ENCODE results near the gene VDR. TPM values are rescaled to one million over a fixed set of nuclear protein-coding genes. Genes with fewer than 3 reads are reported as not detected.

The VDR gene
- total RNA-seq, 4 donors from 2014 or later = 62.3 to 191 (median 117) TPM

- intact Hi-C loops (cut with DNase I; ENCODE audit: low total_unique reads) = no loop called here
- peak; percentile 44 for DNase-seq
- TF ChIP-seq POLR2AphosphoS5 (IDR thresholded peaks at IDR 0.05) (no peak), POLR2A (IDR thresholded peaks at IDR 0.05) (no peak), EP300 (IDR thresholded peaks at IDR 0.05; ENCODE audit: low read depth) (no peak)
- TF ChIP-seq, protein P1, sequence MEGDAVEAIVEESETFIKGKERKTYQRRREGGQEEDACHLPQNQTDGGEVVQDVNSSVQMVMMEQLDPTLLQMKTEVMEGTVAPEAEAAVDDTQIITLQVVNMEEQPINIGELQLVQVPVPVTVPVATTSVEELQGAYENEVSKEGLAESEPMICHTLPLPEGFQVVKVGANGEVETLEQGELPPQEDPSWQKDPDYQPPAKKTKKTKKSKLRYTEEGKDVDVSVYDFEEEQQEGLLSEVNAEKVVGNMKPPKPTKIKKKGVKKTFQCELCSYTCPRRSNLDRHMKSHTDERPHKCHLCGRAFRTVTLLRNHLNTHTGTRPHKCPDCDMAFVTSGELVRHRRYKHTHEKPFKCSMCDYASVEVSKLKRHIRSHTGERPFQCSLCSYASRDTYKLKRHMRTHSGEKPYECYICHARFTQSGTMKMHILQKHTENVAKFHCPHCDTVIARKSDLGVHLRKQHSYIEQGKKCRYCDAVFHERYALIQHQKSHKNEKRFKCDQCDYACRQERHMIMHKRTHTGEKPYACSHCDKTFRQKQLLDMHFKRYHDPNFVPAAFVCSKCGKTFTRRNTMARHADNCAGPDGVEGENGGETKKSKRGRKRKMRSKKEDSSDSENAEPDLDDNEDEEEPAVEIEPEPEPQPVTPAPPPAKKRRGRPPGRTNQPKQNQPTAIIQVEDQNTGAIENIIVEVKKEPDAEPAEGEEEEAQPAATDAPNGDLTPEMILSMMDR (IDR thresholded peaks at IDR 0.05) = peak in 4 of 5 experiments; percentile 28 to 38 (median 32)
Measured at GRCh38 chr12:47797441-47797840, 107.4 kb downstream of the VDR start.

DNA sequence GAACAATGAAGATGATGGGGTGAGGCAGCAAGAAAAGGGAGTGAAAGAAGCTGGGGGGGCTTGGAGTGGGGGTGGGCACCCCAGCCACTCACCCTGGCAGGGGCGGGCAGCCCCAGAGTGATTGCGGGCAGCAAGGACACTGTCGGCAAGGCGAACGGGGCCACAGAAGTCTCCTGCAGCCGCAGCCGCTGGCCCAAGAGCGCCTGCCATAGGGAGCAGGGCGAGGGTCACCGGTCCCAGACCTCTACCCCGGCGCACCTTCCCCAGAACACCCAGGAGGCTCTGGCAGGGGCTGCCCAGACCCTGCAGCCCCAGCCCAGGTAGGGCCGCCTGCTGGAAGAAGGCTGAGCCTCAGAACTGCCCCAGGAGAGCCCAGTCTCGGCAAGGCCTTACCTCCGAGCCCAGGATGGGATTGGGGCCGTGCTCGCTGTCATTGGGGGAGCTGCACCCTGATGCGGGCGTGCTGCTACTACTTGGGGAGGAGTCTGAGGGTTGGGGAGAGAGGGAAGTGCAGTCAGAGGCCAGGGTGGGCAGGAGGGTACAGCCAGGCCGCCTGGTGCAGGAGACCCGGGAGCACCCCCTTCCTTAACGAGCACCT is 108.9 kb downstream of the VDR start:
- Histone ChIP-seq H3K4me3 (no peak overlapping the region), H3K9me3 (no peaks in the 10 kb centered on the region), H3K4me1 (peaks cover 14 to 19% (median 17%) of the 10 kb centered on the region in 4 donors), H3K27ac (no peak overlapping the region), H3K27me3 (no peaks in the 10 kb centered on the region), H3K36me3 (peaks cover 0 to 27% (median 10%) of the 10 kb centered on the region in 4 donors)
- 94 to 97% methylated on average over 5 to 21 of the region's 22 CpGs for WGBS, 2 donors (ENCODE audit: low coverage in 1 of 2)
- no peak for DNase-seq
- TF ChIP-seq POLR2A (IDR thresholded peaks at IDR 0.05) = no peak
- TF ChIP-seq, protein P1 (IDR thresholded peaks at IDR 0.05) = no peak
- no peak for TF ChIP-seq POLR2AphosphoS5 (IDR thresholded peaks at IDR 0.05)
- TF ChIP-seq EP300 (IDR thresholded peaks at IDR 0.05; ENCODE audit: low read depth) = no peak
- in situ Hi-C loops (cut with MboI; ENCODE audit: low pct_ligation_motif_present in 1 of 4, low pct_unique_long_range_greater_than_20kb in 1 of 4, low sequenced_read_pairs in 3 of 4) = no loop called here
- intact Hi-C loops (cut with DNase I; ENCODE audit: low total_unique reads) = no loop called here

More at GRCh38 chr12:47797441-47797840, 107.4 kb downstream of the VDR start:
- Histone ChIP-seq H3K9me3 (no peaks in the 10 kb centered on the region), H3K36me3 (peaks cover 0 to 21% (median 6%) of the 10 kb centered on the region in 4 donors), H3K27ac (no peak overlapping the region), H3K4me3 (no peak overlapping the region), H3K4me1 (peaks cover 29 to 34% (median 32%) of the 10 kb centered on the region in 4 donors), H3K27me3 (no peaks in the 10 kb centered on the region)
- in situ Hi-C loops (cut with MboI; ENCODE audit: low pct_ligation_motif_present in 1 of 4, low pct_unique_long_range_greater_than_20kb in 1 of 4, low sequenced_read_pairs in 3 of 4) = no loop called here
- WGBS, 2 donors (ENCODE audit: low coverage in 1 of 2) = 83 to 84% methylated on average over 1 to 10 of the region's 10 CpGs

DNA sequence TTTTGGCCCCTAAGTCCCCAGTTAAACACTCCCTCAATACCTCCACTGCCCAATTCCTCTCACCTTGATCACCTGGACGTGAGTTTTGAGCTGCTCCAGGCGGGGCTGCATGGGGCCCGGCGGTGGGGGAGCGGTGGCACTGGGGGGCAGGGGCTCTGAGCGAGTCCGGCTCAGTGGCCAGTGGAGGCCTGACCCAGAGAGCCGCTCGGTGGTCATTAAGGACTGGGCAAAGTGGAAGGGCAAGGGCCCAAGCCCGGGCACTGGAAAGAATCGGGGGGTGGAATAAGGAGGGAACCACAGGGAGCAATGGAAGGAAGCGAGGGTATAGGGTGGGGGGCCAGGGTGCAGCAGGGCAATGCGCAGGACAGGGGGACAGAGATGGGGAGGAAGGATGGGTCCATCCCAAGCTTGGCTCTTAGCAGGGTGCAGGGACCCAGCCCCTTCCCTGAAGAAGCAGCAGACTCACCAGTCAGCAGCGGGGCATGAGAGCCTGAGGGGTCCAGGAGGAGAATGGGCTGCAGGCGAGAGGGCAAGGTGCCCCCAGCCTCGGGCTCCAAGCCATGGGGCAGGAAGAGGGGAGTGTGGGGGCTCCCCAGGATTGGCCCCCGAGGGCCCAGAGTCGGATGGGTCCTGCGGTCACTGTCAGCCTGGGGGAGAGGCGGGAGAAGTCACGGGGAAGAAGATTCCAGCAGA is 109.5 kb downstream of the VDR start:
- Histone ChIP-seq H3K27me3 (no peaks in the 10 kb centered on the region), H3K36me3 (peaks cover 0 to 29% (median 11%) of the 10 kb centered on the region in 4 donors), H3K27ac (no peak overlapping the region), H3K4me1 (peaks cover 9 to 14% (median 12%) of the 10 kb centered on the region in 4 donors), H3K9me3 (no peaks in the 10 kb centered on the region), H3K4me3 (no peak overlapping the region)
- no peak for DNase-seq
- TF ChIP-seq EP300 (IDR thresholded peaks at IDR 0.05; ENCODE audit: low read depth) (no peak), POLR2AphosphoS5 (IDR thresholded peaks at IDR 0.05) (no peak), POLR2A (IDR thresholded peaks at IDR 0.05) (no peak)
- WGBS, 2 donors (ENCODE audit: low coverage in 1 of 2) = 93 to 98% methylated on average over 9 to 21 of the region's 21 CpGs
- in situ Hi-C loops (cut with MboI; ENCODE audit: low pct_ligation_motif_present in 1 of 4, low pct_unique_long_range_greater_than_20kb in 1 of 4, low sequenced_read_pairs in 3 of 4) (no loop called here), intact Hi-C loops (cut with DNase I; ENCODE audit: low total_unique reads) (no loop called here)

GRCh38 chr12:47794679-47795078 is 110.1 kb downstream of the VDR start:
- H3K36me3 ChIP-seq = peaks cover 0 to 35% (median 11%) of the 10 kb centered on the region in 4 donors
- intact Hi-C loops (cut with DNase I; ENCODE audit: low total_unique reads) = no loop called here

More at GRCh38 chr12:47794679-47795078, 110.1 kb downstream of the VDR start:
- no peaks in the 10 kb centered on the region for H3K27me3 ChIP-seq
- no peak overlapping the region for H3K4me3 ChIP-seq
- TF ChIP-seq EP300 (IDR thresholded peaks at IDR 0.05; ENCODE audit: low read depth) = no peak
- TF ChIP-seq, protein P1 (IDR thresholded peaks at IDR 0.05) = no peak
- TF ChIP-seq POLR2A (IDR thresholded peaks at IDR 0.05) = no peak
- no peak for TF ChIP-seq POLR2AphosphoS5 (IDR thresholded peaks at IDR 0.05)
- H3K4me1 ChIP-seq = peaks cover 5 to 8% (median 6%) of the 10 kb centered on the region in 4 donors
- no peaks in the 10 kb centered on the region for H3K9me3 ChIP-seq
- DNase-seq = no peak
- H3K27ac ChIP-seq = no peak overlapping the region
- in situ Hi-C loops (cut with MboI; ENCODE audit: low pct_ligation_motif_present in 1 of 4, low pct_unique_long_range_greater_than_20kb in 1 of 4, low sequenced_read_pairs in 3 of 4) = no loop called here
- 96% methylated on average over 9 of the region's 9 CpGs; no CpG with 5 or more reads in 1 of the 2 donors for WGBS, 2 donors (ENCODE audit: low coverage in 1 of 2)

Measured in transverse colon (tissue), 4 donors.